Fibroblast of the aortic adventitia (primary cell): ENCODE data around the gene TAS1R1. TPM values are rescaled to one million over a fixed set of nuclear protein-coding genes. Genes with fewer than 3 reads are reported as not detected.

Experiments used
- DNase-seq: peaks from one replicate; pipeline ENCODE4 v3.0.0-alpha.2; 2010; ENCODE audit warnings: low read depth
- H3K4me3 ChIP-seq: 2 replicates; pipeline ENCODE4 v1.5.1; 2011; ENCODE audit warnings: low read depth, mild to moderate bottlenecking, control low read depth, low read length, moderate library complexity
- CTCF ChIP-seq: IDR thresholded peaks from 2 replicates; pipeline ENCODE4 v1.5.1; 2011; ENCODE audit warnings: mild to moderate bottlenecking, low read length, control low read depth, inconsistent platforms; ENCODE audit not compliant: insufficient read depth
- total RNA-seq: library from RNA; depleted of rRNA; stranded (reverse); fragments of >200 nt; gene quantifications from 2 replicates; pipeline ENCODE4 v1.2.3, GENCODE V29; 2012; ENCODE audit warnings: low replicate concordance

The TAS1R1 gene
- total RNA-seq, 1 donor, result not detected

GRCh38 chr1:6569033-6569432 is 13.9 kb downstream of the TAS1R1 start:
- TF ChIP-seq CTCF, result no peak
- no peak overlapping the region for H3K4me3 ChIP-seq
- no peak for DNase-seq

GRCh38 chr1:6570100-6570499 is 15.0 kb downstream of the TAS1R1 start:
- no peak overlapping the region for H3K4me3 ChIP-seq
- no peak for TF ChIP-seq CTCF
- DNase-seq, result no peak

GRCh38 chr1:6570987-6571386 is 15.9 kb downstream of the TAS1R1 start:
- TF ChIP-seq CTCF, result no peak
- no peak overlapping the region for H3K4me3 ChIP-seq
- no peak for DNase-seq

- no peak for DNase-seq
- no peak overlapping the region for H3K4me3 ChIP-seq
- TF ChIP-seq CTCF, result no peak
Observed at GRCh38 chr1:6572653-6573383, 17.7 kb downstream of the TAS1R1 start.

- no peak overlapping the region for H3K4me3 ChIP-seq
- no peak for DNase-seq
- no peak for TF ChIP-seq CTCF
Observed at GRCh38 chr1:6574025-6574620, 19.0 kb downstream of the TAS1R1 start.

- DNase-seq, result no peak
- H3K4me3 ChIP-seq, result no peak overlapping the region
- no peak for TF ChIP-seq CTCF
Observed at GRCh38 chr1:6574818-6575217, 19.7 kb downstream of the TAS1R1 start.
